Measurements from ENCODE around the gene MAML1.

- TF ChIP-seq CTCF (IDR thresholded peaks at IDR 0.05) (no peak), EZH2 (IDR thresholded peaks at IDR 0.05; ENCODE audit: borderline replicate concordance, insufficient read depth, low read depth, low read length, poor library complexity, severe bottlenecking) (no peak)
Measured at GRCh38 chr5:179822059-179822432, 89.4 kb downstream of the MAML1 start.

Data from B cell (primary cell).